ENCODE results near the gene HASPIN. TPM values are rescaled to one million over a fixed set of nuclear protein-coding genes. Genes with fewer than 3 reads are reported as not detected.

HASPIN gene
- 1 to 10 TPM in 1 of 2 donors, under 1 TPM in 1; 0.41 to 1.3 TPM for polyA plus RNA-seq

DNA sequence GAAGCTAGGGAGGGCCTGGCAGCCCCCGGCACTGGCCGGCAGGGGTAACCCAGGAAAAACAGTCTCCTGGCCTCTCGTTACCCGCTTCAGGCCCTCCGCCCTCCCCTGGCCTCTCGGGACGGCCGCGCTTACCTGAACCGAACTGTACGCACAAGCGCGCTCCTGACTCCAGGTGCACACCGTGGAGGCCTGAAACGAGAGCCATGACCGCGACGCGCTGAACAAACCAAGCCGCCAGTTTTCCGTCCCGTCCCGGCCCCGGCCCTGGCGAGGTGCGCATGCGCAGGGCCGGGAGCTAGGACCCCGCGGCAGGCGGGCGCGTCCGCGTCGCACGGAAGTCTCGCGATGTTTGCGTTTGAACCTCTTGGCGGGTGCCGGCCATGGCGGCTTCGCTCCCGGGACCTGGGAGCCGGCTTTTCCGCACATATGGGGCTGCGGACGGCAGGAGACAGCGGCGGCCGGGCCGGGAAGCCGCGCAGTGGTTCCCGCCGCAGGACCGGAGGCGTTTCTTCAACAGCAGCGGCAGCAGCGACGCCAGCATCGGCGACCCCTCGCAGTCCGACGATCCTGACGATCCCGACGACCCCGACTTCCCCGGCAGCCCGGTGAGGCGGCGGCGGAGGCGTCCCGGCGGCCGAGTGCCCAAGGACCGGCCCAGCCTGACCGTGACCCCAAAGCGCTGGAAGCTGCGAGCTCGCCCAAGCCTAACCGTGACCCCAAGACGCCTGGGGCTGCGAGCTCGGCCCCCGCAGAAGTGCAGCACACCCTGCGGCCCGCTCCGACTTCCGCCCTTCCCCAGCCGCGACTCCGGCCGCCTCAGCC lies at the start of gene HASPIN:
Gene HASPIN, plus strand, starts transcription at position 348 of the 822 bp plus-strand sequence. Its CDS starts 33 bp downstream, at position 381.
- no peaks in the 10 kb centered on the region for H3K9me3 ChIP-seq (ENCODE audit: control insufficient read depth in 2 of 2, insufficient read depth in 1 of 2, low read depth in 1 of 2, low read length in 1 of 2)
- no peaks in the 10 kb centered on the region for H3K27me3 ChIP-seq (ENCODE audit: control insufficient read depth in 1 of 2, insufficient read depth in 2 of 2, low read length in 2 of 2)
- no peaks in the 10 kb centered on the region for H3K36me3 ChIP-seq (ENCODE audit: control insufficient read depth in 2 of 2, insufficient read depth in 2 of 2, low read length in 1 of 2)
- peak within 1 kb of the TSS; percentile 91 to 93 for H3K27ac ChIP-seq (ENCODE audit: low read depth in 2 of 2, low read length in 1 of 2)
- WGBS, 2 donors: 0% methylated on average over 84 to 98 of the region's 98 CpGs
- peak within 1 kb of the TSS; percentile 85 for H3K4me3 ChIP-seq (ENCODE audit: low read depth in 1 of 2, low read length in 2 of 2)
- peaks cover 0 to 7% of the 10 kb centered on the region in 2 donors for H3K4me1 ChIP-seq (ENCODE audit: control insufficient read depth in 2 of 2, insufficient read depth in 2 of 2, low read length in 1 of 2)

DNA sequence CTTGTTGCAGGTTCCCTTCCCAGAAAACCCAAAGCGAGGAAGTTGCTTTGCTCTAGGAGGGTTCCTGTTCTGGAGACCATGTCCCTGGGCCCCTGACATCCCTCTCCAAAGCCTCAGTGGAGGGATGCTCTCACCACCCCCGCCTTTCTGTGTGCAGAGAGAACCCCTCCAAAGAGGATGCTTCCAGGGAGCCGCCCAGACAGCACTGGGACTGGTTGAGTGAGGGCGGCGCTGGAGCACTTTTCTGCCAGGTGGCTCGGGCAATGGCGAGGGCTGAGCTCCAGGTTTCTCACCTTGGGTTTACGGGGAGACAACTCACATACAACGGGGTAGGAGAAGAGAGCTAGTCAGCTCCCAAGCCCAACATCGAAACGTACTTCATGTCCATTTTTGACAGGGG lies 47.8 kb upstream of the HASPIN start:
- H3K27me3 ChIP-seq (ENCODE audit: control insufficient read depth in 1 of 2, insufficient read depth in 2 of 2, low read length in 2 of 2): no peaks in the 10 kb centered on the region
- peaks cover 0 to 3% of the 10 kb centered on the region in 2 donors for H3K36me3 ChIP-seq (ENCODE audit: control insufficient read depth in 2 of 2, insufficient read depth in 2 of 2, low read length in 1 of 2)
- no peak overlapping the region for H3K4me3 ChIP-seq (ENCODE audit: low read depth in 1 of 2, low read length in 2 of 2)
- 81 to 83% methylated on average over 11 of the region's 11 CpGs for WGBS, 2 donors
- no peaks in the 10 kb centered on the region for H3K9me3 ChIP-seq (ENCODE audit: control insufficient read depth in 2 of 2, insufficient read depth in 1 of 2, low read depth in 1 of 2, low read length in 1 of 2)
- H3K4me1 ChIP-seq (ENCODE audit: control insufficient read depth in 2 of 2, insufficient read depth in 2 of 2, low read length in 1 of 2): peaks cover 0 to 5% of the 10 kb centered on the region in 2 donors
- H3K27ac ChIP-seq (ENCODE audit: low read depth in 2 of 2, low read length in 1 of 2): no peak overlapping the region

DNA sequence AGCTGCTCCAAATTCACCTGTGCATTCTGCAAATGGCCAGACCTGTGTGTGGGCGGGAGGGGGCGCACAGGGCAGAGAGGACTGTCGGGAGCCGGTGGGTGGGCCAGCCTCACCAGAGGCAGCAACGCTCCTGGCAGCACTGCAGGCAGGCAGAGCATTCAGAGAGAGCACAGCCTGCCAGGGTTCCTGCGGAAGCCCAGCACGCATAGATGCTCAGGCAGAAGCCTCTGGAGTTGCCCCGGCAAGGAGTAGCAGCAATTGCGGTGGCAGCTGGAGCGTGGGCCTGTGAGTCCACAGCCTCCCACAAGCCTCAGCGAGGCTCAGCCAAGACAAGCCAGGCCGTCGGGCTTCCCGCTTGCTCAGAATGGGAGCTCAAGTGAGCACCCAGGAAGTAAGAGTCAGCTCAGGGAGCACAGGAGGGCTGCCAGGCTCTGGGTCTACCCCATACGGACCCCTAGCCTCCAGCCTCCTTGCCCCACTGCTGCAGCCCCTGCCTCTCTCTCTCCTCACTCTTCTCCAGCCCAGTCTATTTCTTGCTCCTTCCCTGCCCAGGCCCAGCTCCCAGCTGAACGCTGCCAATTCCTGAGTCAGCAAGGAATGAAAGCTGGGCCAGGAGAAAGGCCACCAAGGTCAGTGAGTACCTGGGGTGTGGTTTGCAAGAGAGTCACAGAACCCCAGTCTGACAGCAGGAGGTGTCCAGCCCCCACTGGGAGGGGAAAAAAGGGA lies 45.4 kb upstream of the HASPIN start:
- Histone ChIP-seq H3K4me1 (ENCODE audit: control insufficient read depth in 2 of 2, insufficient read depth in 2 of 2, low read length in 1 of 2) (peaks cover 0 to 5% of the 10 kb centered on the region in 2 donors), H3K4me3 (ENCODE audit: low read depth in 1 of 2, low read length in 2 of 2) (no peak overlapping the region), H3K36me3 (ENCODE audit: control insufficient read depth in 2 of 2, insufficient read depth in 2 of 2, low read length in 1 of 2) (no peaks in the 10 kb centered on the region), H3K9me3 (ENCODE audit: control insufficient read depth in 2 of 2, insufficient read depth in 1 of 2, low read depth in 1 of 2, low read length in 1 of 2) (no peaks in the 10 kb centered on the region), H3K27ac (ENCODE audit: low read depth in 2 of 2, low read length in 1 of 2) (no peak overlapping the region), H3K27me3 (ENCODE audit: control insufficient read depth in 1 of 2, insufficient read depth in 2 of 2, low read length in 2 of 2) (no peaks in the 10 kb centered on the region)
- 61 to 64% methylated on average over 16 of the region's 16 CpGs for WGBS, 2 donors

DNA sequence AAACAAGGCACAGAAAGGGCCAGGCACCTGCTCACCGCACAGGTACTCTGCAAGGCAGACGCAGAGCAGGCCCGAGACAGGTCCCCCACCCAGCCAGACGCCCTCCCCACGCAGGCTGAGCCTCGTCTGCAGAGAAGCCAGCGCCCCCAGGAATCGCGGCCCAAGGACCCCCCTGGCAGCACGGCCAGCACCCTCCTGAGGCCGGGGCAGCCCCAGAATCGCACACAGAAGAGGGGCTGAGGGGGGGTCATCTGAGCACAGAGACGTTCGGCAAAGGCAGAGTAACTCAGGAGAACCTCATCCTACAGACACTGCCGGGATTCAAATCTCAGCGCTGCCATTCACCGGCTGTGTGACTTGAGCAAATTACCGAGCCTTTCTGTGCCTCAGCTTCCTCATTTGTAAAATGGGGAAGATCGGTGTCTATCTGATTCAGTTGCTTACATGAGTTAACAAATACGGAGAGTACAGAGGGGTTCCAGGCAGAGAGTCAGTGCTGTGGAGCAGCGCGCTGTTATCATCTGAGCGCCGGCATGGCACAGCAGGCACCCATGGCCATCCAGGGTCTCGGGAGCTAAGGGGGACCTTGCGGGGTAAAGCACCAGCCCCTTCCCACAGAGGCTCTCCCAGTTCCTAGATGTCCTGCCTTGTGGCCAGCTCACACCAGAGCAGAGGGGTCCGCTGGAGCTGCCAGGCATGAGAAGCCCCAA lies 44.7 kb upstream of the HASPIN start:
- Histone ChIP-seq H3K27ac (ENCODE audit: low read depth in 2 of 2, low read length in 1 of 2) (no peak overlapping the region), H3K4me3 (ENCODE audit: low read depth in 1 of 2, low read length in 2 of 2) (no peak overlapping the region), H3K4me1 (ENCODE audit: control insufficient read depth in 2 of 2, insufficient read depth in 2 of 2, low read length in 1 of 2) (peaks cover 0 to 5% of the 10 kb centered on the region in 2 donors), H3K27me3 (ENCODE audit: control insufficient read depth in 1 of 2, insufficient read depth in 2 of 2, low read length in 2 of 2) (no peaks in the 10 kb centered on the region), H3K36me3 (ENCODE audit: control insufficient read depth in 2 of 2, insufficient read depth in 2 of 2, low read length in 1 of 2) (no peaks in the 10 kb centered on the region), H3K9me3 (ENCODE audit: control insufficient read depth in 2 of 2, insufficient read depth in 1 of 2, low read depth in 1 of 2, low read length in 1 of 2) (no peaks in the 10 kb centered on the region)
- 86 to 90% methylated on average over 27 of the region's 27 CpGs for WGBS, 2 donors

DNA sequence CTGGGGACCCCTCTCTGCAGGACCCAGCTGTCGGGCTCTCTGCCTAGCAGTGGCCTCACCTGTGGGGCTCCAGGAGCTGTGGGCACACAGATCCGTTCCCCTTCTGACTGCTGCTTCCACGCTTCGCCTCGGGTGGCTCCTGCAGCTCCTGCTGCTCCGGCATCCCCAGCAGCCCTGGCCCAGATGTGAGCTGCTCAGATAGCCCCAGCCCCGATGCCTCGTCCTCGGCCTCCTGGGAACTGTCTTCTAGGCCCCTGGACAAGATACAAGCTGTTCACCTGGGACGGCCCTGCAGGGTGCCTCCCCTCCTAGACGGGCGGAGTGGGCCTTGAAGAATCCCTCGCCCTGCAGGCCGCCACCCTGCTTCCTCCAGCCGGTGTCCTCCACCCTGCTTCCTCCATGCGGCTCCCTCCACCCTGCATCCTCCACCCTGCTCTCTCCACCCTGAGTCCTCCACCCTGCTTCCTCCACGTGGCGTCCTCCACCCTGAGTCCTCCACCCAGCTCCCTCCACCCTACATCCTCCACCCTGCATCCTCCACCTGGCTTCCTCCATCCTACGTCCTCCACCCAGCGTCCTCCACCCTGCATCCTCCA lies 44.1 kb upstream of the HASPIN start:
- no peaks in the 10 kb centered on the region for H3K9me3 ChIP-seq (ENCODE audit: control insufficient read depth in 2 of 2, insufficient read depth in 1 of 2, low read depth in 1 of 2, low read length in 1 of 2)
- H3K27ac ChIP-seq (ENCODE audit: low read depth in 2 of 2, low read length in 1 of 2): no peak overlapping the region
- no peaks in the 10 kb centered on the region for H3K36me3 ChIP-seq (ENCODE audit: control insufficient read depth in 2 of 2, insufficient read depth in 2 of 2, low read length in 1 of 2)
- no peak overlapping the region for H3K4me3 ChIP-seq (ENCODE audit: low read depth in 1 of 2, low read length in 2 of 2)
- peaks cover 0 to 5% of the 10 kb centered on the region in 2 donors for H3K4me1 ChIP-seq (ENCODE audit: control insufficient read depth in 2 of 2, insufficient read depth in 2 of 2, low read length in 1 of 2)
- no peaks in the 10 kb centered on the region for H3K27me3 ChIP-seq (ENCODE audit: control insufficient read depth in 1 of 2, insufficient read depth in 2 of 2, low read length in 2 of 2)
- 51 to 53% methylated on average over 19 to 20 of the region's 20 CpGs for WGBS, 2 donors

DNA sequence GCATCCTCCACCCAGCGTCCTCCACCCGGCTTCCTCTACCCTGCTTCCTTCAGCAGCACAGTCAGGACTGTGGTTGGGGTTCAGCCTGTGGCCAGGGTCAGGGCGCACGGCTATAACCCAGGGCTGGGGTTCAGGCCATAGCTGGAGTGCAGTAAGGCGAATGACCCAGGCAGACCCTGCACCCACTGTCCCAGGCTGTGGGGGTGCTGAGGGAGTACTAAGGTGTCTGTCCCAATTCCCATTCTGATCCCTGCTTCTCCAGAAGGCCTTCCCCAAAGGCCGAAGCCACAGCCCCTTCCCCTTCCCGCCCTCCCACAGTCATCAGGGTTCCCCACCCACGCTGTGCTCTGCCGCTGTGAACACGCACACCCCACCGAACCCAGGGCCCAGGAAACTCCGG lies 42.6 kb upstream of the HASPIN start:
- no peaks in the 10 kb centered on the region for H3K9me3 ChIP-seq (ENCODE audit: control insufficient read depth in 2 of 2, insufficient read depth in 1 of 2, low read depth in 1 of 2, low read length in 1 of 2)
- no peak overlapping the region for H3K4me3 ChIP-seq (ENCODE audit: low read depth in 1 of 2, low read length in 2 of 2)
- H3K4me1 ChIP-seq (ENCODE audit: control insufficient read depth in 2 of 2, insufficient read depth in 2 of 2, low read length in 1 of 2): peaks cover 0 to 5% of the 10 kb centered on the region in 2 donors
- 84 to 91% methylated on average over 12 of the region's 12 CpGs for WGBS, 2 donors
- H3K36me3 ChIP-seq (ENCODE audit: control insufficient read depth in 2 of 2, insufficient read depth in 2 of 2, low read length in 1 of 2): no peaks in the 10 kb centered on the region
- H3K27ac ChIP-seq (ENCODE audit: low read depth in 2 of 2, low read length in 1 of 2): no peak overlapping the region
- peaks cover 0 to 2% of the 10 kb centered on the region in 2 donors for H3K27me3 ChIP-seq (ENCODE audit: control insufficient read depth in 1 of 2, insufficient read depth in 2 of 2, low read length in 2 of 2)

DNA sequence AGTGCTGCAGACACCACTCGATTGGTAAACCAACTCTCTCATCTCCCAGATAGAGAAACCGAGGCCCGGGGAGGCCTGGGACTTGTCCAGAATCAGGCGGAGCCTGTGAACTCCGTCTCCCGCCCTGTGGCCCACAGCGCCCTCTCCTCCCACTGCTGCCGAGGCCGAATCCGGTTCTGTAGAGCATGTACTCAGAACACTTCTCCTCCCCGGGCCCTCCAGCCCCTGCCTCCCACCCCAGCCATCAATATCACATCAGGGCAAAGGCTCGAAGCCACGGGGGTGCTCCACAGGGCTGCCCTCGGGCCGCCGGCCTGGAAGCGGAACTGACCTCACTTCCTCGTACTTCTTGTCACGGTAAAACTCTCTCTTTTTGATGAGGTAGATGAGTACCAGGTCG lies 42.1 kb upstream of the HASPIN start:
- WGBS, 2 donors: 75 to 79% methylated on average over 20 of the region's 20 CpGs
- no peaks in the 10 kb centered on the region for H3K36me3 ChIP-seq (ENCODE audit: control insufficient read depth in 2 of 2, insufficient read depth in 2 of 2, low read length in 1 of 2)
- H3K27ac ChIP-seq (ENCODE audit: low read depth in 2 of 2, low read length in 1 of 2): no peak overlapping the region
- H3K9me3 ChIP-seq (ENCODE audit: control insufficient read depth in 2 of 2, insufficient read depth in 1 of 2, low read depth in 1 of 2, low read length in 1 of 2): no peaks in the 10 kb centered on the region
- H3K4me1 ChIP-seq (ENCODE audit: control insufficient read depth in 2 of 2, insufficient read depth in 2 of 2, low read length in 1 of 2): peaks cover 0 to 5% of the 10 kb centered on the region in 2 donors
- peaks cover 0 to 2% of the 10 kb centered on the region in 2 donors for H3K27me3 ChIP-seq (ENCODE audit: control insufficient read depth in 1 of 2, insufficient read depth in 2 of 2, low read length in 2 of 2)
- H3K4me3 ChIP-seq (ENCODE audit: low read depth in 1 of 2, low read length in 2 of 2): no peak overlapping the region

DNA sequence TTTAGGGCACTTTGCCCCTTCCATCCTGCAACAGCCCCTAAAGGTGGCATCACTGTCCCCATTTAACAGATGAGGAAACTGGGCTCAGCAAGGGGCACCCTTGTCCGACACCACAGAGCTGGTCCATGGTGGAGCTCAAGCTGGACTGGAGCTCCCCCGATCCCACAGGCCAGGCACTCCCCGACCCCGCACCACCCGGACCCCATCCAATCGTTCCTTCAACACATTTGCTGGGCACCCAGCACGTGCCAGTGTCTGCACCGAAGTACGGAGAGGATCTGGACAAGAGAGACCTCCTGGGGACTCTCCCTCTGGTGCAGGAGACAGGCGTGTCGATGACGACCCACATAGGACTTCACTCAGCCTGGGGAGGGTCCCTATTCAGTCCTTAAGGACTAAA lies 41.7 kb upstream of the HASPIN start:
- no peaks in the 10 kb centered on the region for H3K36me3 ChIP-seq (ENCODE audit: control insufficient read depth in 2 of 2, insufficient read depth in 2 of 2, low read length in 1 of 2)
- WGBS, 2 donors: 88 to 89% methylated on average over 12 of the region's 12 CpGs
- H3K4me3 ChIP-seq (ENCODE audit: low read depth in 1 of 2, low read length in 2 of 2): no peak overlapping the region
- H3K9me3 ChIP-seq (ENCODE audit: control insufficient read depth in 2 of 2, insufficient read depth in 1 of 2, low read depth in 1 of 2, low read length in 1 of 2): no peaks in the 10 kb centered on the region
- H3K27me3 ChIP-seq (ENCODE audit: control insufficient read depth in 1 of 2, insufficient read depth in 2 of 2, low read length in 2 of 2): peaks cover 0 to 2% of the 10 kb centered on the region in 2 donors
- H3K4me1 ChIP-seq (ENCODE audit: control insufficient read depth in 2 of 2, insufficient read depth in 2 of 2, low read length in 1 of 2): peaks cover 0 to 5% of the 10 kb centered on the region in 2 donors
- no peak overlapping the region for H3K27ac ChIP-seq (ENCODE audit: low read depth in 2 of 2, low read length in 1 of 2)

DNA sequence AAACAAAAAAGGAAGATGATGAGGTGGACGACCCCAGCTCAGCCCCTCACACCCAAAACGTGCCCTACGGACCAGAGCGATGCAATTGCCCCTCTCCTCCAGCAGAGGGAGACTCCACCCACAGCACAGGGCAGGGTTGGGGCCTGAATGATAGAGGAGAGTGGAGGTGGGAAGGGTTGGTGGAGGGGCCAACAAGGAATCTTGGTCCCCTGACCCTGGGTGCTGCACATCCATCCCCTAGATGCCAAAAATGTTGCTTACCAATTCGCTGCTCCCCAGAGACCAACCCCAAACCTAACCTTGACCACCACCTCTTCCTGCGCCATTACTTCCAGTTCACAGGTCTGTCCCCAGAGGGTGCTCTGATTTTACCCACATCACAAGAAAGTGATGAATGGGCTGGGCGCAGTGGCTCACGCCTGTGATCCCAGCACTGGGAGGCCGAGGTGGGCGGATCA lies 40.6 kb upstream of the HASPIN start:
- Histone ChIP-seq H3K27ac (ENCODE audit: low read depth in 2 of 2, low read length in 1 of 2) (no peak overlapping the region), H3K36me3 (ENCODE audit: control insufficient read depth in 2 of 2, insufficient read depth in 2 of 2, low read length in 1 of 2) (no peaks in the 10 kb centered on the region), H3K9me3 (ENCODE audit: control insufficient read depth in 2 of 2, insufficient read depth in 1 of 2, low read depth in 1 of 2, low read length in 1 of 2) (no peaks in the 10 kb centered on the region), H3K4me3 (ENCODE audit: low read depth in 1 of 2, low read length in 2 of 2) (no peak overlapping the region), H3K4me1 (ENCODE audit: control insufficient read depth in 2 of 2, insufficient read depth in 2 of 2, low read length in 1 of 2) (peaks cover 0 to 5% of the 10 kb centered on the region in 2 donors), H3K27me3 (ENCODE audit: control insufficient read depth in 1 of 2, insufficient read depth in 2 of 2, low read length in 2 of 2) (peaks cover 0 to 2% of the 10 kb centered on the region in 2 donors)
- WGBS, 2 donors: 29 to 33% methylated on average over 10 of the region's 10 CpGs

Data from esophagus (tissue), 2 donors.